Stimulated activated CD8-positive, alpha-beta memory T cell treated with anti-CD3 and anti-CD28 coated beads, Interleukin-12 subunit alpha, Interleukin-12 subunit beta, amount 100 ng/mL, for 1 hour (primary cell): Measurements from ENCODE around the gene SGCG.
"Not testable (repeated sequence)": the region's sequence is repeated elsewhere in the genome, so short reads cannot be mapped to it uniquely, and the experiment has no call there.

Experiments
- DNase-seq: peaks from one replicate; pipeline ENCODE4 v3.0.0-alpha.2; 2020; ENCODE audit warnings: low read depth

The SGCG gene, protein sequence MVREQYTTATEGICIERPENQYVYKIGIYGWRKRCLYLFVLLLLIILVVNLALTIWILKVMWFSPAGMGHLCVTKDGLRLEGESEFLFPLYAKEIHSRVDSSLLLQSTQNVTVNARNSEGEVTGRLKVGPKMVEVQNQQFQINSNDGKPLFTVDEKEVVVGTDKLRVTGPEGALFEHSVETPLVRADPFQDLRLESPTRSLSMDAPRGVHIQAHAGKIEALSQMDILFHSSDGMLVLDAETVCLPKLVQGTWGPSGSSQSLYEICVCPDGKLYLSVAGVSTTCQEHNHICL

DNA sequence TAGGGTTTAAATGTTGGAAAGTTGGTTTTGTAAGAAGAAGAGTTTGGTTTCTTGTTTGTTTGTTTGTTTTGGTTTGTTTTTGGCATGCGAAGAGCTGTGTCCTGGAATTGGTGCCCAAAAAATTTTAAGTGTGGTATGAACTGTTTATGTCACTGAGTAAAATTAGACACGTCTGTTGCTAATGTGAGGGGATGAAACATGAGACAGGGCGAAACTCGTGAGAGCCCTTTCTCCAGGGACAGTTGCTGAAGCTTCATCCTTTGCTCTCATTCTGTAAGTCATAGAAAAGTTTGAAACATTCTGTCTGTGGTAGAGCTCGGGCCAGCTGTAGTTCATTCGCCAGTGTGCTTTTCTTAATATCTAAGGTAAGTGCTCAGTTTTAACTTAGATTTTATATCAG lies at the start of gene SGCG:
TSS of gene SGCG (plus strand) at position 269 of the 400 bp plus-strand sequence. CDS start 22,716 bp downstream, outside the sequence.
- no peak for DNase-seq

- DNase-seq, result no peak
These were observed 46.2 kb upstream of the SGCG start for GRCh38 chr13:23134542-23134941.

- no peak for DNase-seq
These were observed 40.3 kb upstream of the SGCG start for GRCh38 chr13:23140492-23140891.

DNA sequence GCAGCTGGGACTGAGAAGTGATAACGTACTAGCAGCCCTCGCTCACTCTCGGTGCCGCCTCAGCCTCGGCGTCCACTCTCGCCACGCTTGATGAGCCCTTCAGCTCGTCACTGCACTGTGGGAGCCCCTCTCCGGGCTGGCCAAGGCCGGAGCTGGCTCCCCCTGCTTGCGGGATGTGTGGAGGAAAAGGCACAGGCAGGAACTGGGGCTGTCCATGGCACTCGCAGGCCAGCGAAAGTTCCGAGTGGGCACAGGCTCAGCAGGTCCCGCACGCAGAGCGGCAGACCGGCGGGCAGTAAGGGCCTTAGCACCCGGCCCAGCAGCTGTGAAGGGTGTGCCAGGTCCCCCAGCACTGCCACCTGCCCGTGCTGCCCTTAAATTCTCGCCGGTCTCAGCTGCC lies 38.8 kb upstream of the SGCG start:
- no peak for DNase-seq

DNA sequence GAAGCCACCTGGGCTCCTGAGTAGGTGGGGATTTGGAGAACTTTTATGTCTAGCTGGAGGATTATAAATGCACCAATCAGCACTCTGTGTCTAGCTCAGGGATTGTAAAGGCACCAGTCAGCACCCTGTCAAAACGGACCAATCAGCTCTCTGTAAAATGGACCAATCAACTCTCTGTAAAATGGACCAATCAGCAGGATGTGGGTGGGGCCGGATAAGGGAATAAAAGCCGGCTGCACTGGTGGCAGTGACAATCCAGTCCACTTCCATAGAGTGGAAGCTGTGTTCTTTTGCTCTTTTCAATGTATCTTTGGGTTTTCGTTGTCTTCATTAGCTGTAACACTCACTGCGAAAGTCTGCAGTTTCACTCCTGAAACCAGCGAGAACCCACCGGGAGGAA lies 38.2 kb upstream of the SGCG start:
- DNase-seq, result not testable (repeated sequence)

- DNase-seq, result no peak
These were observed 36.3 kb upstream of the SGCG start for GRCh38 chr13:23144431-23144830.

GRCh38 chr13:23146006-23146405 lies 34.8 kb upstream of the SGCG start:
- DNase-seq, result no peak

DNA sequence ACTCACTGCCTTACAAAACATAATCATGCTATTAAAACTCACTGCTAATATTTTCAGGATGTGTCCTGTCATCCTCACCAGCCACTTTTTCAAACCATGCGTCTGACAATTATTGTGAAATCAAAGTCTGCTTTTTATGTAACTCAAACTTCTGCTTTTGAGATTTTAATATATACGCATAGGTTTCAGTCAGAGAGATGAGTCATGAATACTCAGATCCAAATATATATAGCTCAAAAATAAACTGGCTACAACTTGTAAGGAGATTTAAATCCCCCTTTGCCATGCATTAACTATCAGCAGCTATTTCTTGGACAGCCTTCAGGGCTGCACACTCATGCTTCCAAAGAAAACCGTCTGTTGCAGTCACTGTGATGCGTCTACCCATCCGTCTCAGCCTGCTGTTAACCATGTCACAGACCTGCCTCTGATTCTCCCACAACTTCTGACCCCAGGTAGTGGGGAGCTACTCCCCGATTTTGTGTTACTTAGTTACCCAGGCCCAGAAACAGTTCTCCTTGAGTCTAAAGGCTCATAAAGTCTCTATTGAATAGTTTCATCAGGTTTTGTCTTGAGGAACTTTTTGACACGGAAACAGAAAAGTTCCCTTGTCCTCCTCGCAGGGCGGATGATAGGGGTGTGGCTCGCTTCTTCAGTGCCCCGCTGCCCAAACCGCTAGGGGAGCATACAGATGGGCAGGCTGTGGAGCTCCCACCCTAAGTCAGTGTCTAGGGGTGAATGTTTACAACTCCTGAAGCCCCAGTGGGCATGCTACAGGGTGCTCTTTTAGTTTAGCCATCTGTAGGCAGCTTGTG lies 33.8 kb upstream of the SGCG start:
- no peak for DNase-seq

DNA sequence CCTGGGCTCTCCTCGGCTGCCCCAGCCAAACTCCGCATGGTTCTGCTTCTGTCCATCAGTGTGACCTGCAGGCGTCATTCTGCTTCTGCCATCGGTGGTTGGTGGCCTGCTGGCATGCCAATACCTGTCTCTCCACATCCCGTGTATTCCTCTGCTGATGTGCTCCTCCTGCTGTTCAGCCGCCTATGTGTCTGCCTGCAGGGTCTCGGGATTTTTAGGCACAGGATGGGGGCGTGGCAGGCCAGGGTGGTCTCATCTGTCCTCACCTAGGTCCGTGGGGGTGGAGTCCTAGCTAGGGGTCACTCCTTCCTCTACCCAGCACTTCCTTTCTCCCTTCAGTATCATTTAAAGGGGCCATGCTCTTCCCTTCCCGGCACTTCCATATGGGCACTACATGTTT lies 33.0 kb upstream of the SGCG start:
- DNase-seq, result no peak

DNA sequence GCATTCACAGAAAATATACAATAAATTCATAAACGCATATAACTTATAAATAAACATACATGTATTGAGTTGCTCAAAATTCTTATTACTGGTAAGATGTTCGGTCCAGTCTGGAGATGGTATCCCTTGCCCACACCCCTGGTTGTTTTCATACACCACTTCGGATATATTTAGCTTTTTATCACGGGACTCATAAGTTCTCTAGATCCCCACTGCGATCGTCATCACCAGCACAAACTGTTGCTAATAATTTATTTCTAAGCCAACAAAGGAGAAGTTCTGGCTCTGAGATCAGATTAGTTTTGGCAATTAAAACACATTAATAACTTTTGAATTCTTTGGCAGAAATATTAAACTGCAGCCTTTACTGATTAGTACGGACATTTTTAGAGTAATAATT lies 23.0 kb upstream of the SGCG start:
- DNase-seq, result no peak

- DNase-seq, result no peak
These were observed 21.5 kb upstream of the SGCG start for GRCh38 chr13:23159205-23159759.

GRCh38 chr13:23159760-23160637 lies 20.8 kb upstream of the SGCG start:
- DNase-seq, result no peak

DNA sequence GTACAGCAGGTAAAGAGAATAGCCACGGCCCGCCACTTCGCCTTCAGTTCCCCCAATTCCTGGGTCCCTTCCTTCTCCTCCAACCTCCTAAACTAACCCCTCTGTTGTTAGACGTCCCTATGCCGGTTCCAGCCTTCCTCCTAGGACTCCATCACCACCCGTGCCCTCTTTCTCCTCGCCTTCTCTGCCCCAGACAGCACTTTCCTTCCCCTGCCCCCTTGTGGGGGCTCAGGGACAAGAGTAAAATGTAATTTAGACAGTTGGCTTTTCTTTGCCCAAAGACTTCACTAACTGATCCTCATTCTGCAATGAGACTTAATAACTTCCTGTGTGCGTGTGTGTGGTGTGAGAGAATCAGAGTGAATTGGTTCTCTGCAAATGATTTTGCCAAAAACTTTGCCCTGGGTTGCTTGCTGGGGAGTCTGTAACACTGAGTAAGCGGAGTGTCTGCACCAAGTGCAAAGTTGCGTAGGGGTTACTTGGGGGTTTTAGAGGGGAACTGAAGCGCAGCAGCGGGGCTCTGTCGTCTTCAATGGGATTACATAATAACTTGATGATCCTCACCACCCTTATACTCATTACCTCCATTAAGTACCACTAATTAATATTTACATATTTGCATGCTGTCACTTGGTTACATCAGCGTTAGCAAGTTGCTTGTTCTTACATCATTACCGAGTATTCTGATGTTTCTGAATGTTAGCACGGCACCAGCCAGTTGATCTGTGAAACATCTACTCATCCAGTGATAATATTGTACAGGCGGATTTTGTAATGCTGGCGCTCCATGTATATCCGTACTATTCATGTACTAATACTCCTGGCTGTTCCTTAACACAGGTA lies 19.9 kb upstream of the SGCG start:
- no peak for DNase-seq

DNA sequence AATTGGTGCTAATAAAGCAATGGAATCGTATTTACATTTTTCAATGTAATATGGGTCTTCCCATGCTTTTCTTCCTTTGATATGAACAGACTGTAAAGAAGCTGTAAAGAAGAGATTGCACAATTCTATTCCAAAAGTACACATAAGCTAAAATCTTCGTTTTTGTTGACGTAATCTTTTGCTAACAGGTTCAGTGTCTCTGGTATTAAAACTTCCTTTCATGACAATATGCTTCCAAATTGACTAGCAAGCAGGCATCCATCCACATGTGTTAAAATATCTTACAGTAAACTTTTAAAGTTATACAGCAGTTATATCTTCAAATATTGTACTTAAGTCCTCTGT lies 19.3 kb upstream of the SGCG start:
- no peak for DNase-seq

DNA sequence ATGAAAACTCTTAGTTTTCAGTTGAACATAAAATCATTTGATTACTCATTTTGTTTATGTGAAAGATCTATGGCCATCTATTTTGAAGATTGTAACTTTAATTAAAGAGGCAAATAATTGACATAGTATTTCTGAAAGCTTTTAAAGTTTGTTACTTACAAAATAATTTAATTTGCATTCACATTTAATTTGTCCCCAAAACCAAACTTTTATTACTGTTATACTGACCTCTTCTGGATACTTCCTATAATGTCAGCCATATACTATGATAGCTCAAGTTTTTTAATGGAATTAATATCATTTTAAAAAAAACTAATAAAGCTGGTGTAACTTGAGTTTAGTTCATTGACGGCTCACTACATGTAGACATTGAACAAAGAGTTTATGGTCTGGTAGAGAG lies 4.9 kb upstream of the SGCG start:
- DNase-seq, result no peak

DNA sequence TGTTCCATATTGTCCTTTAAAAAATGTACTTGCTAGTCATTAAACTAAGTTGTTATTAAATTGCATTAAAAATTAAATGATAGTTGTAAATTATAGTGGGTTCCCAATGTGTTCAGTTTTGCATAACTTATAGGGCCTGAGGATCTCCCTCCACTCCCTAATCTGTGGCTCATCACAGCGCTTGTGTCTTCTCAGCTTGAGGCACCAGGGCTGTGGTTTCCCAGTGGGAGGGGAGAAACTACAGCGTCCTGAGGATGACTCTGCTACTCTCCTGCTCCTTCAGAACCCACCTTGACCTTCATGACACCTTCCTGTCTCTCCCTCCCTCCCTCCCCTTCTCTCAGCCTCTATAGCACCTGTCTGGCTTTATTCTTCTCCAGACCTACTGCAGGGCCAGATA lies 1.4 kb downstream of the SGCG start:
- DNase-seq, result no peak

DNA sequence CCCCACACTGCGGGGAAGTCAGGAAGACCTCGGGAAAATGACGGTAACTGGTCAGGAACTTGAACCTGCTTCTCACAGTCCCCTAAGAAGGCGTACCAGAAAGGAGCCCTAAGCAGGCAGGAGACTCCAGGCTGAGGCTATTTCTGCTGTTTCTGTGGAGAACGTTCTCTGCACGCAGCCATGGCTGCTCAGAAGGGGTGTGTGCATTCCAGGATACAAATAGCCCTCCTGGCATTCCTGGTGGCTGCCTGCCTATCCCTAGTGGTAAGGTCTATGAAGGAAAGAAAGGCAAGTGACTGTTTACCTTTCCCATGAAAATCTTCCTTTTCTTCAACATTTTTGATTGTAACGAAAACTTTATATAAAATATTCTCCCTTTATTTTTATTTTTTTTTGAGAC lies 2.5 kb downstream of the SGCG start:
- no peak for DNase-seq

DNA sequence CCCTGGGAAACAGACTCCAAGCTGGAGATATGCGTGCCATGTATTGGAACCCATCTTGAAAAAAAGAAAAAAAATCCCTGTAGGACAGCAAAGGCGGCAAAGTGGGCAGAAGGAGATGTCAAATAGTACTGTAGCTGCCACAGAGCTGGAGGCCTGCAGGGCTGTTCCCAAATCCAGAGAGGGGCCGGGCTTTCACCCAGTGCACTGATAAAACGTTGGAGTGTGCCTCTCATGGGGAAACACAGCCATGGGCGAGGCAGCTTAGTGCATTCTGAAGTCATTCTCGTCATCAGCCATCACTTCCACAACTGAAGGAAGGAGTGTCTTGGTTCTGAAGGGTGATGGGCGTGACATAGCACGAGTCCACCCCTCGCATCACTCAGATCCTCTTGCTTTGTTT lies 4.8 kb downstream of the SGCG start:
- no peak for DNase-seq

DNA sequence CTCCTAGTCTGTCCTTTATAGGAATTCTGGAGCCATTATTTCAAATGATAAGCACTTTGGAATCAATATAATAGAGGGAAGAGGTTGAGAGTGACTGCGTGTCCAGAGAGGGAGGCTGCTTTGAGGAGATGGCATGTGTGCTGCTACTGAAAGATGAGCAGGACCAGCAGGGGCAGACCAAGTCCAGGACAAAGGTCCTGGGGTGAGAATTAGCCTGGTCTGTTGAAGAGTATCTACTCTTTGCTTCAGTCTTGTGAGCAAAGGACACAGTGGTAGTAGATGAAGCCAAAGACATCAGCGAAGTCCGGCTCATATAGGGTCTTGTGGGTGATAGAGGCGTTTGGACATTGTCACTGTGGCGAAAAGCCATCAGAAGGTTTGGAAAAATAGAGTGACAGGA lies 21.1 kb downstream of the SGCG start:
- DNase-seq, result no peak

GRCh38 chr13:23202383-23202782 lies 21.6 kb downstream of the SGCG start:
- no peak for DNase-seq

GRCh38 chr13:23203516-23203915 lies 22.7 kb downstream of the SGCG start:
- no peak for DNase-seq

DNA sequence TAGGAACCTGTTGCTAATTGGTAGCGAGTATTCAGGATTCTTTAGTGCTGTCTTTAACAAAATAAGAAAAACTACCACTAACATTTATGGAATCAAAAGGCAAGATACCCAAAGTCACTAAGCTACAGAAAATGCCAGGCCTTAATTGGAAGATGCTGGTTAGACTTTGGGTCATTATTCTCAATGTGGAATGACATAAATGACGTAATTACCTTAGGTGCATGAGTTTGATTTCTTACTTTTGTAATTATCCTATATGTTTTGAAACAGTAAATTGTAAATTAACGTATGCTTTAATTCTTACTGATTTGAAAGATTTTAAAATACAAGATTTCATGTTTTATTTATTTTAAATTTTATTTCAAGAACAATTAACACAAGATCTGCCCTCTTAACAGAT lies 25.0 kb downstream of the SGCG start:
- DNase-seq, result no peak
